GM21737 (cell line): ENCODE results near the gene POLA2.

Experiments
- ATAC-seq: cut with Tn5 transposase; IDR thresholded peaks from one replicate; pipeline ENCODE4 v1.9.1; 2021; ENCODE audit warnings: mild to moderate bottlenecking, moderate library complexity; ENCODE audit not compliant: unreplicated experiment

The POLA2 gene

GRCh38 chr11:65279741-65280440 lies 18.1 kb downstream of the POLA2 start:
- ATAC-seq: no peak

- ATAC-seq: no peak
Observed at GRCh38 chr11:65280646-65281045, 18.9 kb downstream of the POLA2 start.

- no peak for ATAC-seq
Observed at GRCh38 chr11:65286686-65287085, 24.9 kb downstream of the POLA2 start.

- ATAC-seq: no peak
Observed at GRCh38 chr11:65287601-65288000, 25.8 kb downstream of the POLA2 start.

GRCh38 chr11:65288706-65289536 lies 27.2 kb downstream of the POLA2 start:
- ATAC-seq: no peak

- ATAC-seq: no peak
Observed at GRCh38 chr11:65290448-65291165, 28.8 kb downstream of the POLA2 start.

- no peak for ATAC-seq
Observed at GRCh38 chr11:65291613-65292012, 29.9 kb downstream of the POLA2 start.

- ATAC-seq: no peak
Observed at GRCh38 chr11:65292890-65293289, 31.1 kb downstream of the POLA2 start.

- no peak for ATAC-seq
Observed at GRCh38 chr11:65293909-65294381, 32.2 kb downstream of the POLA2 start.

GRCh38 chr11:65295001-65295400 lies 33.2 kb downstream of the POLA2 start:
- ATAC-seq: no peak

GRCh38 chr11:65295571-65296341 lies 34.0 kb downstream of the POLA2 start:
- no peak for ATAC-seq

GRCh38 chr11:65297026-65297672 lies 35.4 kb downstream of the POLA2 start:
- ATAC-seq: no peak

GRCh38 chr11:65298131-65298535 lies 36.4 kb downstream of the POLA2 start:
- no peak for ATAC-seq

- no peak for ATAC-seq
Observed at GRCh38 chr11:65298655-65299179, 37.0 kb downstream of the POLA2 start.

GRCh38 chr11:65300621-65301275 lies 39.0 kb downstream of the POLA2 start:
- ATAC-seq: no peak

- no peak for ATAC-seq
Observed at GRCh38 chr11:65301491-65302329, 39.9 kb downstream of the POLA2 start.

- no peak for ATAC-seq
Observed at GRCh38 chr11:65303555-65303954, 41.8 kb downstream of the POLA2 start.

GRCh38 chr11:65304110-65304509 lies 42.3 kb downstream of the POLA2 start:
- ATAC-seq: no peak

- no peak for ATAC-seq
Observed at GRCh38 chr11:65304613-65305012, 42.9 kb downstream of the POLA2 start.
